AG09319 (cell line): ENCODE data around the gene NIT1.

Experiments
- DNase-seq: peaks from one replicate; pipeline ENCODE4 v3.0.0-alpha.2; 2010; ENCODE audit warnings: low read depth; ENCODE audit errors: extremely low read depth
- TF ChIP-seq, protein P1 (sequence below): IDR thresholded peaks from 2 replicates; pipeline ENCODE4 v1.5.1; 2011; ENCODE audit warnings: low read depth, mild to moderate bottlenecking, inconsistent platforms, low read length, moderate library complexity

The NIT1 gene

DNA sequence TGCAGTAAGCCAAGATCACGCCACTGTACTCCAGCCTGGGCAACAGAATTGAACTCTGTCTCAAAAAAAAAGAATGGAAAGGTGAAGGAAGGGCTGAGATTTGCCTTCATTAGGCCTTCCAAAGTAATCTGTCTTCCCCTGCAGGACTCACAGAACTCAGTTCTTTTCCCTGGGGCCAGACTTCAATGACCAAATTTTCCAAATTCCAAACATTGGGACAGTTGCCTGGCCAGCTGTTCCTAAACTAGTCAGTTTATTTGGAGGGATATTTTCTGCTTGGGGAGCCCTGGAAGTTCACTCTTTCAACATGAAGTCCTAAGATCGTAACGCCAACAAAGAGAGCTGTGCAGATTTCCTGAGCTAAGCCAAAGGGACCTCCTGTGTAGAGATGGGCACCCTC, 20.0 kb downstream of the NIT1 start:
- TF ChIP-seq, protein P1, sequence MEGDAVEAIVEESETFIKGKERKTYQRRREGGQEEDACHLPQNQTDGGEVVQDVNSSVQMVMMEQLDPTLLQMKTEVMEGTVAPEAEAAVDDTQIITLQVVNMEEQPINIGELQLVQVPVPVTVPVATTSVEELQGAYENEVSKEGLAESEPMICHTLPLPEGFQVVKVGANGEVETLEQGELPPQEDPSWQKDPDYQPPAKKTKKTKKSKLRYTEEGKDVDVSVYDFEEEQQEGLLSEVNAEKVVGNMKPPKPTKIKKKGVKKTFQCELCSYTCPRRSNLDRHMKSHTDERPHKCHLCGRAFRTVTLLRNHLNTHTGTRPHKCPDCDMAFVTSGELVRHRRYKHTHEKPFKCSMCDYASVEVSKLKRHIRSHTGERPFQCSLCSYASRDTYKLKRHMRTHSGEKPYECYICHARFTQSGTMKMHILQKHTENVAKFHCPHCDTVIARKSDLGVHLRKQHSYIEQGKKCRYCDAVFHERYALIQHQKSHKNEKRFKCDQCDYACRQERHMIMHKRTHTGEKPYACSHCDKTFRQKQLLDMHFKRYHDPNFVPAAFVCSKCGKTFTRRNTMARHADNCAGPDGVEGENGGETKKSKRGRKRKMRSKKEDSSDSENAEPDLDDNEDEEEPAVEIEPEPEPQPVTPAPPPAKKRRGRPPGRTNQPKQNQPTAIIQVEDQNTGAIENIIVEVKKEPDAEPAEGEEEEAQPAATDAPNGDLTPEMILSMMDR = no peak
- DNase-seq = no peak

DNA sequence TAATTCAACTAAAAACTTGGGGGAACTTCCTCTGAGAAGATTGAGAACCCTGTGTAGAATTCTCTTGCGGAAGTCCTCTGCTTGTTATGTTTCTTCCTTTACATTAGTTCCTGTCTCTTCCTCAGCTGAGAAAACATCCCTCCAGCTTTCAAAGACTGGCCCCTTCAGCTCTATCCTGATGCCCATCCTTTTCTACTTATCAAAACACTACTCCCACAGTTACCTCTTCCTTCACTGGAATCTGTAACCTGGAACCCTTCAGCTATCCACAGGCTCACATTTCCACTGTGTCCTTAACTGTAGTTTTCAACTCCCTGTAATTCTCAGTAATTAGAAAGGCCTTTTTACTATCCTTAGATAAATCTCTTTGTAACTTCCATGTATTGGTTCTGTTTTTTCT, 20.5 kb downstream of the NIT1 start:
- TF ChIP-seq, protein P1 = no peak
- DNase-seq = no peak

DNA sequence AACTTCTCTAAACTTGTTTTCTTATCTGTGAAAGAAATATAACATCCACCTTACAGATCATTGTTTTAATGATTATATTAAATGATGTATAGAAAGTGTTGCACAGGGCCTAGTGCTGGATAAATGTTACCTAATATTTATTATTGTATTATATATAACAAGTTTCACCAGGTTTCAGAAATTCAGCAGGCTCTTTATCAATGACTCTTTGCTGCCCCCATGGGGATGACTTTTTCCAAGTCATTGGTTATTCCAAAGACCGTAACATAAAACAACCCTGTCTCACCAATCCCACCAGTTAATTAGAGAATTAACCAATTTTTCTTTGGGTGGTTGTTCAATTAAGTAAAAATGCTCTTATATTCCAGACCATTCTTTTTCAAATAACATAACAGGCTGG, 21.9 kb downstream of the NIT1 start:
- TF ChIP-seq, protein P1 = peak; percentile 50
- DNase-seq = no peak

DNA sequence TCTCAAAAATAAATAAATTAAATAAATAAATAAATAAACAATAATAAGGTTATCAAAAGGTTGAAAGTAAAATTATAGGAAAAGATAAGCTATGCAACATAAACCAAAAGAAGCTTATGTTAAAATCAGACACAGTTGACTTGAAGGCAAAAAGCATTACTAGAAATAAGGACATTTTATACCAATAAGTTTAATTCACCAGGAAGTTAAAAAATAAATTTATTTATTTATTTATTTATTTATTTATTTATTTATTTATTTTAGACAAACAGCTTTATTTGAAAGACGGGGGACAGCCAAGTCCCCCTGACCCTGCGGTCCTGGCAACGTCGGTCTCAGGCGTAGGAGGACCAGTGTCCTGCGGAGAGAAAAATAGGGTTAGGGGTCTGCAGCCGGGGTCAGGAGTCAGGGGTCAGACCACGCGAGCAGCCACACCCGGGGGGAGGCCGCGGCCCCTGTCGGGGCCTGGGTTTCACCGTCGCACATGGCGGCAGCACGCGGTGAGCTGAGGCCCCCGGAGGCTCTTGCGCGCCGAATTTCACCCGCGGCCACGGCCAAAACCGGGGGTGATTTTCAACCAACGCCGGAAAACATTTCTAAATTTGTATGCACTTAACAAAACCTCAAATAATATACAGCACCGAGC, 23.0 kb downstream of the NIT1 start:
- DNase-seq = no peak
- TF ChIP-seq, protein P1 = no peak

DNA sequence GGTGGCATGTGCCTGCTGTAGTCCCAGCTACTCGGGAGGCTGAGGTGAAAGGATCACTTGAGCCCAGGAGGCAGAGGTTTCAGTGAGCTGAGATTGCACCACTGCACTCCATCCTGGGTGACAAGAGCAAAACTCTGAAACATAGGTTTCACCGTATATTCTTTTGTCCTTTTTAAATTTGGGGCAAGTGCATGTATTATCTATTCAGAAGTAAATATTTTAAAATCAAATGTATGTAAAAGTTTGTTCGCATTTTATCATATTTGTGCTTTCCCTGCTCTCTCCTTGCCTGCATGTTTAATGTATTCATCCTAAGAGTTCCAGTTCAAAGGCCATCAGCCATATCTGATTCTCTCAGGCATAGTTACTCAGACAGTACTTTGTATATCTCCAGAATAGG, 27.9 kb downstream of the NIT1 start:
- DNase-seq = no peak
- TF ChIP-seq, protein P1 = no peak

DNA sequence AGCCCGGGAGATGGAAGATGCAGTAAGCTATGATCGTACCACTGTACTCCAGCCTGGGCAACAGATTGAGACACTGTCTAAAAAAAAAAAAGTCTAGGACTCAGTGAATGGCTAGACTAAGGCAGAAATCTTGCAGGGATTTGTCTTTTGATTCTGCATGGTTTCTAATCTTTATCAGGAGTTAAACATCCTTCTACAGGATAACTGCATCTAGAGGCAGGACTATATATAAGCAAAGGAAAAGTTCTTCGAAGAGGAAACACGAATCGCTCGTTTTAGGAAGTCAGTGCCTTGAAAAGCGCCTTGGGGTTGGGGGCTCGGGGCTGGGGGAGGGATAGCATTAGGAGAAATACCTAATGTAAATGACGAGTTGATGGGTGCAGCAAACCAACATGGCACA, 35.3 kb downstream of the NIT1 start:
- TF ChIP-seq, protein P1 = no peak
- no peak for DNase-seq

DNA sequence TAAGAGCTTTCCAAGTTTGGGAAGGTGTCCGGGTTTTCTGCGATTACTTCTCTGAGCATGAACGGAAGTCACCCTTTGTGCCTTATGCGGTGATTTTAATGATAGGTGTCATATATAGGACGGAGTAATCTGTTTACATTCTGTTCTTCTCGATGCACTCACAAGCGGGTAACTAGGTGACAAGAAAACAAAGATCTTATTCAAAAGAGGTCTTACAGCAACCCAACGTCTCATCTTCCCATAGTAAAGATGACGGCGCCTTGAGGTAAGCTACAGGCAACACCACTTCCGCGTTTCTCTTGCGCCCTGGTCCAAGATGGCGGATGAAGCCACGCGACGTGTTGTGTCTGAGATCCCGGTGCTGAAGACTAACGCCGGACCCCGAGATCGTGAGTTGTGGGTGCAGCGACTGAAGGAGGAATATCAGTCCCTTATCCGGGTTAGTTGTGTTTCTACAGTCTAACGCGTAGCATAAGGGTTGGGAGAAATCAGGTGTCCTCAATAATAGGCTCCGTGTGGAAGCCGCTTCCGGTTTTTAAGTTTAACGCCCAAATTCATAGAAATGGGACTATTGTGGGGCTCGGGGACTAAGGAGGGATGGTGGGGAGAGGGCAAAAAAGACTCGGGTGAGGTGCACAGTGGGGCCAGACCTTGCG, 35.9 kb downstream of the NIT1 start, which contains the start of gene UFC1:
TSS of gene UFC1 (plus strand) at position 297 of the 656 bp plus-strand sequence. CDS start at position 317, 20 bp downstream.
- TF ChIP-seq, protein P1 = no peak
- peak; percentile 71 for DNase-seq
